ENCODE measurements around the gene GFRAL. TPM values are rescaled to one million over a fixed set of nuclear protein-coding genes. Genes with fewer than 3 reads are reported as not detected.

The GFRAL gene
- polyA plus RNA-seq, 3 donors = not detected

GRCh38 chr6:55433446-55434130, 106.3 kb downstream of the GFRAL start:
- no peak for DNase-seq

- no peak for DNase-seq
Observed at GRCh38 chr6:55437141-55437540, 109.9 kb downstream of the GFRAL start.

- no peak for DNase-seq
Observed at GRCh38 chr6:55438203-55438602, 110.9 kb downstream of the GFRAL start.

GRCh38 chr6:55443238-55444134, 116.2 kb downstream of the GFRAL start:
- no peak for DNase-seq

- DNase-seq = peak; percentile 29
Observed at GRCh38 chr6:55445648-55446204, 118.5 kb downstream of the GFRAL start.

- no peak for DNase-seq
Observed at GRCh38 chr6:55447891-55448290, 120.6 kb downstream of the GFRAL start.

- DNase-seq = no peak
Observed at GRCh38 chr6:55448451-55448850, 121.2 kb downstream of the GFRAL start.

- no peak for DNase-seq
Observed at GRCh38 chr6:55449225-55449624, 122.0 kb downstream of the GFRAL start.

GRCh38 chr6:55450005-55450404, 122.7 kb downstream of the GFRAL start:
- no peak for DNase-seq

Other genes starting within 250 kb of the GFRAL start
- under 1 TPM in 2 of 3 donors, not detected in 1; 0.23 to 0.34 TPM for gene HCRTR2, start 153.0 kb upstream of the GFRAL start, polyA plus RNA-seq (ENCODE audit: insufficient read length in 3 of 3)